OCI-LY1 (cell line): ENCODE measurements around the gene SMR3A.

Source experiments
- H2AFZ ChIP-seq: fragments of 200-600 bp; sonication (generic), shearing (Covaris generic); 2 replicates; pipeline ENCODE4 v1.6.0; 2014; ENCODE audit warnings: antibody characterized with exemption, mild to moderate bottlenecking, low read length
- H3F3A ChIP-seq: fragments of 200-600 bp; sonication (generic), shearing (Covaris generic); 2 replicates; pipeline ENCODE4 v1.6.0; 2014; ENCODE audit warnings: mild to moderate bottlenecking, antibody characterized with exemption, low read length, moderate library complexity; ENCODE audit not compliant: insufficient read depth
- H3K27ac ChIP-seq: fragments of 200-600 bp; sonication (generic); 2 replicates; pipeline ENCODE4 v1.5.1; 2014; ENCODE audit warnings: low read length, mixed run types, mild to moderate bottlenecking, low read depth; ENCODE audit not compliant: poor library complexity, severe bottlenecking
- H3K27me3 ChIP-seq: fragments of 200-600 bp; sonication (generic); 2 replicates; pipeline ENCODE4 v1.6.0; 2014; ENCODE audit warnings: antibody characterized with exemption, mild to moderate bottlenecking, low read length, moderate library complexity; ENCODE audit not compliant: insufficient read depth
- H3K36me3 ChIP-seq: fragments of 200-600 bp; sonication (generic); 2 replicates; pipeline ENCODE4 v1.6.1; 2014; ENCODE audit warnings: mild to moderate bottlenecking, antibody characterized with exemption, low read length, moderate library complexity, mixed read lengths; ENCODE audit not compliant: insufficient read depth
- H3K4me1 ChIP-seq: fragments of 200-600 bp; sonication (generic); 2 replicates; pipeline ENCODE4 v1.5.1; 2014; ENCODE audit warnings: mild to moderate bottlenecking, low read length, moderate library complexity; ENCODE audit not compliant: insufficient read depth, severe bottlenecking
- H3K4me2 ChIP-seq: fragments of 200-600 bp; sonication (generic), shearing (Covaris generic); 2 replicates; pipeline ENCODE4 v1.6.1; 2014; ENCODE audit warnings: low read length
- H3K4me3 ChIP-seq: fragments of 200-600 bp; sonication (generic); 2 replicates; pipeline ENCODE4 v1.5.1; 2014; ENCODE audit warnings: low read length, low read depth, mild to moderate bottlenecking, mixed read lengths; ENCODE audit not compliant: poor library complexity, severe bottlenecking
- H3K79me2 ChIP-seq: fragments of 200-600 bp; shearing (Covaris generic); 2 replicates; pipeline ENCODE4 v1.6.1; 2016; ENCODE audit warnings: mixed run types, low read length, mixed read lengths; ENCODE audit not compliant: insufficient read depth
- H3K9ac ChIP-seq: fragments of 200-600 bp; sonication (generic), shearing (Covaris generic); 2 replicates; pipeline ENCODE4 v1.6.1; 2014; ENCODE audit warnings: mild to moderate bottlenecking, low read length, mixed read lengths
- H3K9me2 ChIP-seq: fragments of 200-600 bp; sonication (generic), shearing (Covaris generic); 2 replicates; pipeline ENCODE4 v1.6.1; 2014; ENCODE audit warnings: low read depth, mild to moderate bottlenecking, low read length, mixed read lengths
- H3K9me3 ChIP-seq: fragments of 200-600 bp; shearing (Covaris generic); 2 replicates; pipeline ENCODE4 v1.6.1; 2014; ENCODE audit warnings: low read length, mixed read lengths
- H4K20me1 ChIP-seq: fragments of 200-600 bp; sonication (generic), shearing (Covaris generic); 2 replicates; pipeline ENCODE4 v1.6.0; 2016; ENCODE audit warnings: mild to moderate bottlenecking, low read length; ENCODE audit not compliant: insufficient read depth
- EZH2 ChIP-seq: fragments of 200-600 bp; sonication (generic), shearing (Covaris generic); IDR thresholded peaks from 2 replicates; pipeline ENCODE4 v1.8.0; 2017; ENCODE audit warnings: borderline replicate concordance, mixed run types, mild to moderate bottlenecking, antibody characterized with exemption, low read length, moderate library complexity, mixed read lengths
- TF ChIP-seq, protein P1 (sequence below): fragments of 200-600 bp; sonication (generic), shearing (Covaris generic); IDR thresholded peaks from 2 replicates; pipeline ENCODE4 v1.5.1; 2017; ENCODE audit warnings: mild to moderate bottlenecking, antibody characterized with exemption, low read length, moderate library complexity, mixed read lengths

SMR3A gene

DNA sequence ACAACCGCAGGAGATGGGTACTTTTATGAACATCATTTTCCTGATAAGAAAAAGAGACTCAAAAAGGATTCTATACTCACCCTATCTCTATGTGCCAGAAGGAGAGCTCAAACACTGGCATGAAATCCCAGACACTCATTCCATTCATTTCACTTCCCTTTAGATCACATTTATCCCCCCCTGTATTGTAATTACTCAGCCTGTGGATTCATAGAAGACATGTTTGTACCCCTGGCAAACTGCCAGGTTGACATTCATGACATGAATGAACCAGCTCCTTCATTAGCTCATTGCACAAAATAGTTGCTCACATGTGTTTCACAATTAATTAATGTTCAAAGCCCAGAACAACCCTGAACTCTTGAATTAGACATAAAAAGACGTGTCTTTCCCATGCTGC lies 4.9 kb downstream of the SMR3A start:
- Histone ChIP-seq H3K9me2 (no peaks in the 10 kb centered on the region), H3K9ac (no peak overlapping the region), H2AFZ (no peak overlapping the region), H3F3A (no peaks in the 10 kb centered on the region), H3K36me3 (no peaks in the 10 kb centered on the region), H4K20me1 (no peaks in the 10 kb centered on the region), H3K9me3 (no peaks in the 10 kb centered on the region), H3K27me3 (no peaks in the 10 kb centered on the region), H3K27ac (no peak overlapping the region), H3K4me3 (no peak overlapping the region), H3K79me2 (no peaks in the 10 kb centered on the region), H3K4me1 (peaks cover 7% of the 10 kb centered on the region), H3K4me2 (no peak overlapping the region)
- TF ChIP-seq, protein P1, sequence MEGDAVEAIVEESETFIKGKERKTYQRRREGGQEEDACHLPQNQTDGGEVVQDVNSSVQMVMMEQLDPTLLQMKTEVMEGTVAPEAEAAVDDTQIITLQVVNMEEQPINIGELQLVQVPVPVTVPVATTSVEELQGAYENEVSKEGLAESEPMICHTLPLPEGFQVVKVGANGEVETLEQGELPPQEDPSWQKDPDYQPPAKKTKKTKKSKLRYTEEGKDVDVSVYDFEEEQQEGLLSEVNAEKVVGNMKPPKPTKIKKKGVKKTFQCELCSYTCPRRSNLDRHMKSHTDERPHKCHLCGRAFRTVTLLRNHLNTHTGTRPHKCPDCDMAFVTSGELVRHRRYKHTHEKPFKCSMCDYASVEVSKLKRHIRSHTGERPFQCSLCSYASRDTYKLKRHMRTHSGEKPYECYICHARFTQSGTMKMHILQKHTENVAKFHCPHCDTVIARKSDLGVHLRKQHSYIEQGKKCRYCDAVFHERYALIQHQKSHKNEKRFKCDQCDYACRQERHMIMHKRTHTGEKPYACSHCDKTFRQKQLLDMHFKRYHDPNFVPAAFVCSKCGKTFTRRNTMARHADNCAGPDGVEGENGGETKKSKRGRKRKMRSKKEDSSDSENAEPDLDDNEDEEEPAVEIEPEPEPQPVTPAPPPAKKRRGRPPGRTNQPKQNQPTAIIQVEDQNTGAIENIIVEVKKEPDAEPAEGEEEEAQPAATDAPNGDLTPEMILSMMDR, result no peak
- no peak for TF ChIP-seq EZH2

DNA sequence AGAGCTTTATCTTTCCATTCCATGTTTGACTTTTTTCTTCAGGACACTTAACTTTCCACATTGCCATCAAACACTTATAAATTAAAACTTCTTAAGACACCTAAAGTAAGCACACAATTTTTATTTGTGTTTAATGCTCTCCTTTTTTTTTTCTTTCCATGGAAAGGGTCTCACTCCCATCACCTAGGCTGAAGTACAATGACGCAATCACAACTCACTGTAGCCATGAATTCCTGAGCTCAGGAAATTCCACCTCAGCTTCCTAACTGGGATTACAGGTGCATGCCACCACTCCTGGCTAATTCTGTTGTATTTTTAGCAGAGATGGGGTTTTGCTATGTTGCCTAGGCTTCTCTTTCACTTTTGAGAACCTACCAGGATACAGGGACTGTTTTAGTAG lies 7.3 kb downstream of the SMR3A start:
- Histone ChIP-seq H3K4me2 (no peak overlapping the region), H3K9me2 (no peaks in the 10 kb centered on the region), H3K9ac (no peak overlapping the region), H3K9me3 (no peaks in the 10 kb centered on the region), H3K36me3 (no peaks in the 10 kb centered on the region), H3K27ac (no peak overlapping the region), H3K4me3 (no peak overlapping the region), H3K27me3 (no peaks in the 10 kb centered on the region), H4K20me1 (no peaks in the 10 kb centered on the region), H3K79me2 (no peaks in the 10 kb centered on the region), H3F3A (no peaks in the 10 kb centered on the region), H3K4me1 (peaks cover 7% of the 10 kb centered on the region), H2AFZ (no peak overlapping the region)
- TF ChIP-seq, protein P1, result no peak
- TF ChIP-seq EZH2, result no peak

DNA sequence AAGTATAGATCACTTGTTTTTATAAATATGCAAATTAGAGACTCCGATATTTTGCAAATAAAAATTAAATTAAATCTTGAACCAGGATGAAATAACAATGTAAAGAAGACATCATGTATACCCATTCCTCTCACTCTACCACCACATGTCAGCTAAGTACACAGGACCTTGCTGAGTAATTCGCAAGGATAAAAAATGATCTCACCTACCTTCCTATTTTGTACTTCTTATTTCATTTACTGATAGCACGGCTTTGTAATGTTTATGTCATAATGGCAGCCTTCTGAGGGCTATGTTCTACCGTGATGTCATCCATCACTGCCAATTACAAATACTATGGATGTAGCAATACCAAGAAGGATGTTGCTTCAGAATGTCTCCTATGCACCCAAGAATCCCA lies 11.4 kb downstream of the SMR3A start:
- Histone ChIP-seq H4K20me1 (no peaks in the 10 kb centered on the region), H3K4me3 (no peak overlapping the region), H3K27me3 (no peaks in the 10 kb centered on the region), H3K79me2 (no peaks in the 10 kb centered on the region), H3K27ac (no peak overlapping the region), H3K9me2 (no peaks in the 10 kb centered on the region), H3K9ac (no peak overlapping the region), H2AFZ (no peak overlapping the region), H3K36me3 (no peaks in the 10 kb centered on the region), H3F3A (no peaks in the 10 kb centered on the region), H3K9me3 (no peaks in the 10 kb centered on the region), H3K4me2 (no peak overlapping the region), H3K4me1 (no peaks in the 10 kb centered on the region)
- no peak for TF ChIP-seq EZH2
- TF ChIP-seq, protein P1, result no peak
